Trophoblast cell (in vitro differentiated cells and primary cell): ENCODE data around the gene TMEM171.

Source experiments
- DNase-seq, 2 donors: peaks; one replicate each; pipeline ENCODE4 v3.0.0-alpha.2; 2016
- H2AFZ ChIP-seq: 2 replicates; pipeline ENCODE4 v1.6.1; 2013; ENCODE audit warnings: low read length, moderate library complexity, mild to moderate bottlenecking; ENCODE audit not compliant: insufficient read depth, poor library complexity
- H2AK5ac ChIP-seq: 2 replicates; pipeline ENCODE4 v1.6.1; 2013; ENCODE audit warnings: mild to moderate bottlenecking, low read length
- H2BK120ac ChIP-seq: 2 replicates; pipeline ENCODE4 v1.6.1; 2013; ENCODE audit warnings: low read length, mild to moderate bottlenecking, moderate library complexity; ENCODE audit not compliant: insufficient read depth, poor library complexity
- H2BK12ac ChIP-seq: 2 replicates; pipeline ENCODE4 v1.6.1; 2013; ENCODE audit warnings: mild to moderate bottlenecking, low read length, moderate library complexity
- H2BK5ac ChIP-seq: 2 replicates; pipeline ENCODE4 v1.6.1; 2013; ENCODE audit warnings: low read length, low read depth, moderate library complexity, mild to moderate bottlenecking; ENCODE audit not compliant: poor library complexity
- H3K14ac ChIP-seq: 2 replicates; pipeline ENCODE4 v1.6.1; 2013; ENCODE audit warnings: mild to moderate bottlenecking, low read length
- H3K18ac ChIP-seq: 2 replicates; pipeline ENCODE4 v1.6.1; 2013; ENCODE audit warnings: mild to moderate bottlenecking, low read length
- H3K23ac ChIP-seq: 2 replicates; pipeline ENCODE4 v1.6.1; 2013; ENCODE audit warnings: low read length
- H3K27ac ChIP-seq: 2 replicates; pipeline ENCODE4 v1.5.1; 2013; ENCODE audit warnings: low read depth, mild to moderate bottlenecking, inconsistent platforms, low read length, moderate library complexity
- H3K27me3 ChIP-seq: 2 replicates; pipeline ENCODE4 v1.6.1; 2013; ENCODE audit warnings: inconsistent platforms, mild to moderate bottlenecking, low read length, moderate library complexity; ENCODE audit not compliant: insufficient read depth
- H3K36me3 ChIP-seq, 2 experiments: 1 replicate in 1 of 2; 2 replicates in 1 of 2; pipeline ENCODE4 v1.6.1; 2013; ENCODE audit warnings: low read length in 2 of 2, mild to moderate bottlenecking in 2 of 2, moderate library complexity in 1 of 2; ENCODE audit not compliant: insufficient read depth in 2 of 2, control insufficient read depth in 1 of 2
- H3K4ac ChIP-seq: 2 replicates; pipeline ENCODE4 v1.6.1; 2013; ENCODE audit warnings: low read depth, mild to moderate bottlenecking, low read length, moderate library complexity
- H3K4me1 ChIP-seq, 2 experiments: 1 replicate in 1 of 2; 2 replicates in 1 of 2; pipeline ENCODE4 v1.6.1; 2013; ENCODE audit warnings: low read length in 2 of 2, mild to moderate bottlenecking in 2 of 2, moderate library complexity in 1 of 2; ENCODE audit not compliant: insufficient read depth in 2 of 2, control insufficient read depth in 1 of 2
- H3K4me2 ChIP-seq: 2 replicates; pipeline ENCODE4 v1.6.1; 2013; ENCODE audit warnings: inconsistent platforms, mild to moderate bottlenecking, low read length, moderate library complexity
- H3K4me3 ChIP-seq: 2 replicates; pipeline ENCODE4 v1.5.1; 2013; ENCODE audit warnings: mild to moderate bottlenecking, low read depth, low read length, inconsistent platforms
- H3K79me1 ChIP-seq: one replicate; pipeline ENCODE4 v1.6.1; 2013; ENCODE audit warnings: low read length
- H3K79me2 ChIP-seq: 2 replicates; pipeline ENCODE4 v1.6.1; 2013; ENCODE audit warnings: low read length, mild to moderate bottlenecking; ENCODE audit not compliant: control insufficient read depth, insufficient read depth, poor library complexity
- H3K9ac ChIP-seq: 2 replicates; pipeline ENCODE4 v1.6.1; 2013; ENCODE audit warnings: mild to moderate bottlenecking, low read length
- H3K9me3 ChIP-seq: 2 replicates; pipeline ENCODE4 v1.6.1; 2013; ENCODE audit warnings: low read depth, mild to moderate bottlenecking, control low read depth, inconsistent platforms, low read length; ENCODE audit not compliant: insufficient read depth
- H4K12ac ChIP-seq: 2 replicates; pipeline ENCODE4 v1.6.1; 2013; ENCODE audit warnings: low read depth, mild to moderate bottlenecking, low read length, moderate library complexity
- H4K8ac ChIP-seq: 2 replicates; pipeline ENCODE4 v1.6.1; 2013; ENCODE audit warnings: low read depth, mild to moderate bottlenecking, low read length, moderate library complexity
- H4K91ac ChIP-seq: one replicate; pipeline ENCODE4 v1.6.1; 2013; ENCODE audit warnings: low read depth, mild to moderate bottlenecking, low read length, moderate library complexity
- WGBS: extraction: QIAGEN DNeasy Blood & Tissue Kit; methylation state at CpG from one replicate; pipeline ENCODE4 v1.1.7; 2013; ENCODE audit warnings: missing lambda C conversion rate; ENCODE audit not compliant: insufficient read length, insufficient coverage; ENCODE audit errors: extremely low coverage; 5-methylcytosine and 5-hydroxymethylcytosine counted together

Gene TMEM171

DNA sequence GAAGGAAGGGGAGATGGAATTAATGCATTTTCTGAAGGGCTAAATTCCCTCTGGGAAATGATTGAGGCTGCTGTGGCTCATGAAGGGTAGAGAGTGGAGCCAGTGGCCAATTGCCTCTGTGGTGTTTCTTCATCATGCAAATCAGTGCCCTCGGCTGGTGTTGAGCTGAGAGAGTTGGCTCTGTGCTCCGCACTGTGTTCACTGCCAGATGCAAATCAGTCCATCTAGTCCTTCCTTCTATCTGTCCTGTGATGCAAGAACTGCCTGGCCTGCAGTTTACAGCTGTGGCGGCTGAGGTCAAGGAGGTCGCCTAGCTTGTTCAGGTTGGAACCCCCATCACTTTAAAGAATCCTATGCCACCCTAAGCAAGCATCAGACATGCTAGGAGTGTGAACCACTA, 6.0 kb downstream of the TMEM171 start:
- no peaks in the 10 kb centered on the region for H3K36me3 ChIP-seq
- no peak overlapping the region for H3K18ac ChIP-seq
- H3K27ac ChIP-seq: no peak overlapping the region
- H3K27me3 ChIP-seq: no peaks in the 10 kb centered on the region
- H3K4me2 ChIP-seq: no peak overlapping the region
- no CpG with 5 or more reads among the region's 4 CpGs for WGBS
- no peak overlapping the region for H4K8ac ChIP-seq
- no peak overlapping the region for H3K9ac ChIP-seq
- H3K4ac ChIP-seq: no peak overlapping the region
- no peak overlapping the region for H2BK120ac ChIP-seq
- no peak overlapping the region for H2BK12ac ChIP-seq
- H3K79me2 ChIP-seq: no peaks in the 10 kb centered on the region
- H2AFZ ChIP-seq: no peak overlapping the region
- no peaks in the 10 kb centered on the region for H3K9me3 ChIP-seq
- no peak overlapping the region for H2AK5ac ChIP-seq
- no peak overlapping the region for H4K91ac ChIP-seq
- no peaks in the 10 kb centered on the region for H3K79me1 ChIP-seq
- H3K23ac ChIP-seq: no peak overlapping the region
- H3K14ac ChIP-seq: no peak overlapping the region
- peaks cover 0 to 2% of the 10 kb centered on the region in 2 experiments for H3K4me1 ChIP-seq
- no peak overlapping the region for H2BK5ac ChIP-seq
- no peak overlapping the region for H4K12ac ChIP-seq
- no peak for DNase-seq
- no peak overlapping the region for H3K4me3 ChIP-seq

DNA sequence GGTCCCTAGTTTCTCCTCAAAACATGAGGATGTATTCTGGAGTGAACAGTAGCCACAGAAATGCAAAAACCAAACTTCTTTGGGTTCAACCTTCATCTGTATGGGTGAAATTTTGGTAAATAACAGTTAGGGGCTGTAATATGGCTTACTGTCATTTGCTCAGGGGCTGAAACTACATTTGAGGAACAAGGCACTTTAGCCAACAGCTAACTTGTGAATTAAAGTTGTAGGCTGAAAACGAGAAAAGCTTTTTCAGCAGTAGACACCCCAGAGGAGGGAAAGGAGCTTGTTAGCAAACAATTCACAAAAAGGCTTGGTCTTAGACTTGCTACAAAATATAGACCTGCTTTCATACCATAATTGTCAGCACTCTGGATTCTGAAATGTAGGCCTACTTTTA, 6.6 kb downstream of the TMEM171 start:
- Histone ChIP-seq H3K4me1 (peaks cover 0 to 2% of the 10 kb centered on the region in 2 experiments), H3K36me3 (no peaks in the 10 kb centered on the region), H4K91ac (no peak overlapping the region), H3K79me2 (no peaks in the 10 kb centered on the region), H3K4ac (no peak overlapping the region), H3K27ac (no peak overlapping the region), H2AK5ac (no peak overlapping the region), H3K79me1 (no peaks in the 10 kb centered on the region), H3K4me3 (no peak overlapping the region), H2AFZ (no peak overlapping the region), H2BK12ac (no peak overlapping the region), H3K9ac (no peak overlapping the region), H3K27me3 (no peaks in the 10 kb centered on the region), H2BK5ac (no peak overlapping the region), H4K8ac (no peak overlapping the region), H3K23ac (no peak overlapping the region), H2BK120ac (no peak overlapping the region), H3K14ac (no peak overlapping the region), H3K4me2 (no peak overlapping the region), H3K18ac (no peak overlapping the region), H4K12ac (no peak overlapping the region), H3K9me3 (no peaks in the 10 kb centered on the region)
- no peak for DNase-seq
- no CpG with 5 or more reads among the region's 1 CpG for WGBS

DNA sequence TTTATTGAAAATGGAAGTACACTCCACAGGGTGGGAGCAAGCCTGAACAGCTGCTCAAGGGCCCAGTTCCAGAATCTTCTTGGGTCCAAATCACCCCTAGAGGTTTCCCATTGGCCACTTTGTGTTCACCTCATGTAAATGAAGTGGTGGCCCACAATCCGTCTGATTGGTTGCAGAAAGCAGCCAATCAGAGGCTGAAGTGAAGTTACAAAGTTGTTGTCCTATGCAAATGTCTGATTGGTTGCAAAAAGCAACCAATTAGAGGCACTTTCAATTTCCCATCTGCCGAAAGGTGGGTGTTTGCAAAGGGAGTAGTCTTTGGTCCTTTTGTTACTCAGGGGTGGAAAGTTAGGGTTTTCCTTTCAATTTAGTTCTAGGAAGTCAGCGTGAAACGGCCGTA, 8.8 kb downstream of the TMEM171 start:
- Histone ChIP-seq H3K4me2 (no peak overlapping the region), H3K4me3 (no peak overlapping the region), H2AK5ac (no peak overlapping the region), H4K91ac (no peak overlapping the region), H3K9ac (no peak overlapping the region), H3K27me3 (no peaks in the 10 kb centered on the region), H3K14ac (no peak overlapping the region), H3K18ac (no peak overlapping the region), H3K4me1 (peaks cover 0 to 2% of the 10 kb centered on the region in 2 experiments), H3K23ac (no peak overlapping the region), H3K36me3 (no peaks in the 10 kb centered on the region), H3K4ac (no peak overlapping the region), H2BK12ac (no peak overlapping the region), H3K79me1 (no peaks in the 10 kb centered on the region), H3K27ac (no peak overlapping the region), H3K9me3 (no peaks in the 10 kb centered on the region), H2BK5ac (no peak overlapping the region), H4K12ac (no peak overlapping the region), H2BK120ac (no peak overlapping the region), H2AFZ (no peak overlapping the region), H3K79me2 (no peaks in the 10 kb centered on the region), H4K8ac (no peak overlapping the region)
- whole genome bisulfite sequencing: no CpG with 5 or more reads among the region's 5 CpGs
- DNase-seq: no peak

DNA sequence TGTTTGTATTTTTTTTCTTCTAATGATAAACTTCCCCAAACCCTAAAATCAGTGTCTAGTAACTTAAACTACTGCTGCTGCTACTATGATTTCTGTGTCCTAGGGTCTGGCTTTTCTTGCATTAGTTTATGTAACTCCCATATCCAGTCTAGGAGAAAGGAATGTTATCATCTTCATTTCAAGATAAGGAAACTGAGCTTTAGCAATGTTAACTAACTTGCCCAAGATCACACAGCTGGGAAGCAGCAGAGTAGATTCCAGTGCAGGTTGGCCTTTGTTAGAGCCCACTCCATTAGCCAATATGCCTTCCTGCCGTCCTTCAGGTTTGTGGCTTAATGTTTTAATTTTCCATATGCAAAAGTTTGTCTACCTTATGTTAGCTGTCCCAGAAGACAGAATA, 10.4 kb downstream of the TMEM171 start:
- no peak overlapping the region for H4K12ac ChIP-seq
- no peak overlapping the region for H3K4ac ChIP-seq
- no peak overlapping the region for H3K4me3 ChIP-seq
- no peak overlapping the region for H4K91ac ChIP-seq
- no peak overlapping the region for H3K4me2 ChIP-seq
- H3K18ac ChIP-seq: no peak overlapping the region
- peaks cover 6% of the 10 kb centered on the region for H3K79me1 ChIP-seq
- no CpG with 5 or more reads among the region's 1 CpG for WGBS
- H2BK5ac ChIP-seq: no peak overlapping the region
- H2BK12ac ChIP-seq: no peak overlapping the region
- no peak overlapping the region for H4K8ac ChIP-seq
- H3K9ac ChIP-seq: no peak overlapping the region
- no peak overlapping the region for H3K23ac ChIP-seq
- no peak overlapping the region for H3K14ac ChIP-seq
- no peak overlapping the region for H2AK5ac ChIP-seq
- H3K27me3 ChIP-seq: no peaks in the 10 kb centered on the region
- H3K4me1 ChIP-seq: peaks cover 10 to 13% of the 10 kb centered on the region in 2 experiments
- no peak overlapping the region for H3K27ac ChIP-seq
- H3K36me3 ChIP-seq: no peaks in the 10 kb centered on the region
- no peaks in the 10 kb centered on the region for H3K9me3 ChIP-seq
- H3K79me2 ChIP-seq: no peaks in the 10 kb centered on the region
- H2AFZ ChIP-seq: no peak overlapping the region
- DNase-seq: no peak
- H2BK120ac ChIP-seq: no peak overlapping the region
